Tibial artery (tissue), 4 donors: ENCODE results near the gene NSMCE4A.
"Not testable (repeated sequence)": the region's sequence is repeated elsewhere in the genome, so short reads cannot be mapped to it uniquely, and the experiment has no call there.

ENCODE experiments used
- DNase-seq, 2 donors: peaks; one replicate each; pipeline ENCODE4 v3.0.0-alpha.2; 2019
- H3K27ac ChIP-seq, 2 donors: fragments of 200-600 bp; sonication (generic) in 1 of 2; 1 replicate in 1 of 2; 2 replicates in 1 of 2; pipeline ENCODE4 v1.5.1; 2018 to 2019; ENCODE audit warnings: mild to moderate bottlenecking in 1 of 2
- H3K27me3 ChIP-seq, 2 donors: fragments of 200-600 bp; sonication (generic) in 1 of 2; one replicate each; pipeline versions ENCODE4 v1.5.1 to v1.6.0; 2016 to 2019
- H3K36me3 ChIP-seq, 3 donors: fragments of 200-600 bp; sonication (generic) in 2 of 3; one replicate each; pipeline ENCODE4 v1.5.1; 2016 to 2019; ENCODE audit warnings: mild to moderate bottlenecking in 2 of 3
- H3K4me1 ChIP-seq, 4 donors: fragments of 200-600 bp; sonication (generic) in 2 of 4; 1 replicate in 3 of 4; 2 replicates in 1 of 4; pipeline ENCODE4 v1.5.1; 2016 to 2019
- H3K4me3 ChIP-seq, 2 donors: fragments of 200-600 bp; sonication (generic) in 1 of 2; 1 replicate in 1 of 2; 2 replicates in 1 of 2; pipeline ENCODE4 v1.5.1; 2018 to 2019; ENCODE audit warnings: mild to moderate bottlenecking in 2 of 2
- H3K9me3 ChIP-seq, 3 donors: fragments of 200-600 bp; sonication (generic) in 1 of 3; one replicate each; pipeline ENCODE4 v1.5.1; 2016 to 2019
- CTCF ChIP-seq, 2 experiments: fragments of 200-600 bp in 1 of 2; fragments of 450-650 bp in 1 of 2; IDR thresholded peaks; one replicate each; pipeline ENCODE4 v1.5.1; 2017 to 2019; ENCODE audit warnings: antibody characterized with exemption in 2 of 2, mild to moderate bottlenecking in 1 of 2, moderate library complexity in 1 of 2
- intact Hi-C: fragments of 100-400 bp; cut with DNase I; formaldehyde crosslinking; loops from one replicate; pipeline ENCODE4 v1.15.0; 2023; ENCODE audit warnings: low total_unique reads

Gene NSMCE4A

DNA sequence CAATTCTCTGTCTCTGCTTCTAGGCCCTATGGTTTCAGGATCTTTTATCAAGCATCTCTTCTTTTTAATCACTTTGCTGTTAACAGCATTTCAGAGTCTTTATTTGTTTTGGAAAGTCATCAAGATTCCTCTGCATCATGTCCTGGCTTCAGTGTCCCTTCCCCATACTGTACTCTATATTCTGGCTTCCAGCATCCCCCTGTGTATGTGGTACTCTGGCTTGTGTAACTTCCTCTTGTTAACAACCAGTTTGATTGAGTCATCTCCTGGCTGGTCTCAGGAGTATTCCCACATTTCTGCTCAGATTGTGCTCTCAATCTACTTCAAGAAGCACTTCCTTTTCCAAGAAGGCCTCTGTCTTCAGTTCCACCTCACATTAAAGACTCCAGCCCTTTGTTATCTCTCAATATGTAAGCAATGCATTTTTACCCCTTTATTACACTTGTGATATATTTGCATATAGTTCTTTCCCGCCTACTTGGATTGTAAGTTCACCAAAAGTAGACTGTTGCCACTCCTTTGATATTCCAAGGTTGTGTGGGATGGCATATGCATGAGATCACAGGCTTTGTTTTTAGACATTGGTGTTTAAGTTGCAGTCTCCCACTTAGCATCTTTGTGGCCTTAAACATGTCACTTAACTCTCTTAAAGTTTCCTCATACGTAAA lies 32.1 kb downstream of the NSMCE4A start:
- DNase-seq: peak in 1 of 2 donors; percentile 23
- H3K4me1 ChIP-seq: peaks cover 0 to 6% (median 2%) of the 10 kb centered on the region in 4 donors
- no peaks in the 10 kb centered on the region for H3K27me3 ChIP-seq
- no peaks in the 10 kb centered on the region for H3K9me3 ChIP-seq
- no peaks in the 10 kb centered on the region for H3K36me3 ChIP-seq
- no peak overlapping the region for H3K27ac ChIP-seq
- intact Hi-C loops: no loop called here
- no peak overlapping the region for H3K4me3 ChIP-seq
- TF ChIP-seq CTCF (IDR thresholded peaks at IDR 0.05): no peak

DNA sequence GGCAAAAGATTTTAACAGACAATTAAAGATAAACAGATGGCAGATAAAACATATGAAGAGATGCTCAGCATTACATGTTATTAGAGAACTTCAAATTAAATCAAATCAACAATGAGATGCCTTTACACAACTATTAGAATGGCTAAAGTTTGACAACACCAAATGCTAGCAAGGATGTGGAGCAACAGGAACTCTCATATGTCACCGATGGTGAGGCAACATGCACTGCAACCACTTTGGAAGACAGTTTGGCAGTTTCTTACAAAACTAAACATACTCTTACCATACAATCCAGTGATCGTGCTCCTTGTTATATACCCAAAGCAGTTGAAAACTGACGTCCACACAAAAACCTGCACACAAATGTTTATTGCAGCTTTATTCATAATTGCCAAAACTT lies 33.5 kb downstream of the NSMCE4A start:
- Histone ChIP-seq H3K36me3 (no peaks in the 10 kb centered on the region), H3K27ac (no peak overlapping the region), H3K4me1 (peaks cover 0 to 6% (median 2%) of the 10 kb centered on the region in 4 donors), H3K27me3 (no peaks in the 10 kb centered on the region), H3K4me3 (no peak overlapping the region), H3K9me3 (no peaks in the 10 kb centered on the region)
- no peak for TF ChIP-seq CTCF (IDR thresholded peaks at IDR 0.05)
- intact Hi-C loops: no loop called here
- no peak for DNase-seq

DNA sequence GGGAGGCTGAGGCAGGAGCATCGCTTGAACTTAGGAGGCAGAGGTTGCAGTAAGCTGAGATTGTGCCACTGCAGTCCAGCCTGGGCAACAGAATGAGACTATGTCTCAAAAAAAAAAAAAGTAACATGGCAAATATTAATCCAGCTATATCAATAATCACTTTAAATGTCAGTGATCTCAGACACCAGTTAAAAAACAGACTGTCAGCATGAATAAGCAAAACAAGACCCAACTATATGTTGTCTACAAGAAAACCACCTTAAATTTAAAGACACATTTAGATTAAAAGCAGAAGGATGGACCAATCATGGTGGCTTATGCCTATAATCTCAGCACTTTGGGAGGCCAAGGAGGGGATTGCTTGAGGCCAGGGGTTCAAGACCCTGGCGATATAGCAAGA lies 38.7 kb downstream of the NSMCE4A start:
- Histone ChIP-seq H3K9me3 (no peaks in the 10 kb centered on the region), H3K4me1 (no peaks in the 10 kb centered on the region), H3K36me3 (no peaks in the 10 kb centered on the region), H3K27ac (no peak overlapping the region), H3K4me3 (no peak overlapping the region), H3K27me3 (no peaks in the 10 kb centered on the region)
- no peak for DNase-seq
- intact Hi-C loops: no loop called here
- TF ChIP-seq CTCF (IDR thresholded peaks at IDR 0.05): no peak

GRCh38 chr10:121935702-121936101 lies 39.3 kb downstream of the NSMCE4A start:
- no peaks in the 10 kb centered on the region for H3K9me3 ChIP-seq
- H3K4me1 ChIP-seq: no peaks in the 10 kb centered on the region
- H3K4me3 ChIP-seq: no peak overlapping the region
- TF ChIP-seq CTCF (IDR thresholded peaks at IDR 0.05): no peak
- H3K27me3 ChIP-seq: no peaks in the 10 kb centered on the region
- DNase-seq: no peak
- intact Hi-C loops: no loop called here
- no peaks in the 10 kb centered on the region for H3K36me3 ChIP-seq
- no peak overlapping the region for H3K27ac ChIP-seq

GRCh38 chr10:121930268-121931085 lies 44.5 kb downstream of the NSMCE4A start:
- H3K9me3 ChIP-seq, H3K4me3 ChIP-seq, DNase-seq, H3K27me3 ChIP-seq, H3K27ac ChIP-seq, intact Hi-C loops, H3K36me3 ChIP-seq: not testable (repeated sequence)
- H3K4me1 ChIP-seq: peaks cover 0 to 30% (median 11%) of the 10 kb centered on the region in 4 donors

GRCh38 chr10:121929585-121930267 lies 45.3 kb downstream of the NSMCE4A start:
- not testable (repeated sequence) for H3K4me3 ChIP-seq, H3K9me3 ChIP-seq, DNase-seq, H3K27ac ChIP-seq, H3K36me3 ChIP-seq, H3K27me3 ChIP-seq
- H3K4me1 ChIP-seq: peaks cover 0 to 32% (median 11%) of the 10 kb centered on the region in 4 donors
- intact Hi-C loops: loop anchor here (5.0 kb wide), 1 partner anchor 123 kb away; no protein-coding TSS in a partner anchor
